K562 (cell line): Measurements from ENCODE around the gene SLC12A9. TPM values are rescaled to one million over a fixed set of nuclear protein-coding genes. Genes with fewer than 3 reads are reported as not detected.
A peak's percentile ranks its signal among the peaks of the same experiment; 100 is the strongest.
"Not testable (repeated sequence)": the region's sequence is repeated elsewhere in the genome, so short reads cannot be mapped to it uniquely, and the experiment has no call there.

Source experiments
- ATAC-seq: fragments of 200-7000 bp; cut with Tn5 transposase; 3 replicates; pipeline ENCODE4 v1.9.1; 2020; ENCODE audit warnings: moderate library complexity
- BruUV-seq: library from RNA; stranded (reverse); fragments of 400-500 nt; replicated peaks from 2 replicates; lab custom pipeline; 2021; lab: Mats Ljungman, UMichigan
- CTCF ChIA-PET: fragments of 300-600 bp; formaldehyde crosslinking; extraction: SDS; loops from one replicate; lab custom pipeline; 2021; ENCODE audit warnings: low intra/inter-chr PET ratio; lab: Yijun Ruan, JAX
- POLR2A ChIA-PET: fragments of 300-600, 350-650 bp; sonication (Branson Sonifier 250); formaldehyde crosslinking; extraction: SDS; loops from one replicate; lab custom pipeline; 2021; ENCODE audit warnings: antibody characterized with exemption, inconsistent platforms; lab: Yijun Ruan, JAX
- DNase-seq, 4 experiments: peaks; one replicate each; pipeline versions ENCODE4 v3.0.0 to v3.0.0-alpha.2; 2011 to 2018; ENCODE audit warnings: low spot score in 3 of 4, mixed read lengths in 3 of 4; ENCODE audit errors: extremely low read depth in 1 of 4
- FAIRE-seq: peaks from 2 replicates; lab custom pipeline; 2011; peaks lifted over from hg19 to GRCh38; lab: Jason Lieb, UNC
- H2AFZ ChIP-seq: 2 replicates; pipeline ENCODE4 v1.6.0; 2011; ENCODE audit warnings: low read depth, low read length, control low read depth, inconsistent platforms
- H3K27ac ChIP-seq: fragments of 200-600 bp; 3 replicates; pipeline ENCODE4 v1.8.0; 2011; ENCODE audit warnings: low read depth, mild to moderate bottlenecking, control low read depth, inconsistent platforms, low read length, moderate library complexity, mixed read lengths; ENCODE audit errors: extremely low read depth
- H3K27me3 ChIP-seq, 2 experiments: fragments of 300-600 bp in 1 of 2; 2 replicates in 1 of 2; 3 replicates in 1 of 2; pipeline versions ENCODE4 v1.6.0 to v1.8.0; 2011; ENCODE audit warnings: inconsistent platforms in 2 of 2, low read length in 2 of 2, mild to moderate bottlenecking in 1 of 2, mixed read lengths in 1 of 2, moderate library complexity in 1 of 2; ENCODE audit not compliant: control insufficient read depth in 2 of 2, insufficient read depth in 2 of 2
- H3K36me3 ChIP-seq: fragments of 300-600 bp; 3 replicates; pipeline ENCODE4 v1.8.0; 2011; ENCODE audit warnings: mild to moderate bottlenecking, low read length, inconsistent platforms; ENCODE audit not compliant: control insufficient read depth, insufficient read depth
- H3K4me1 ChIP-seq, 2 experiments: fragments of 200-600 bp in 1 of 2; replicated peaks in 1 of 2; 2 replicates in 1 of 2; 3 replicates in 1 of 2; pipeline versions ENCODE4 v1.5.1 to v1.8.0; 2011; ENCODE audit warnings: inconsistent platforms in 2 of 2, low read length in 2 of 2, mild to moderate bottlenecking in 1 of 2, mixed read lengths in 1 of 2, moderate library complexity in 1 of 2; ENCODE audit not compliant: control insufficient read depth in 2 of 2, insufficient read depth in 2 of 2
- H3K4me2 ChIP-seq: 2 replicates; pipeline ENCODE4 v1.6.1; 2011; ENCODE audit warnings: low read length, control low read depth, inconsistent platforms, mixed read lengths; ENCODE audit not compliant: insufficient read depth
- H3K4me3 ChIP-seq: fragments of 200-600 bp; sonication (generic), shearing (Covaris generic); 2 replicates; pipeline ENCODE4 v1.5.1; 2016; ENCODE audit warnings: control low read depth, inconsistent platforms
- H3K79me2 ChIP-seq: fragments of 200-600 bp; 3 replicates; pipeline ENCODE4 v1.8.0; 2011; ENCODE audit warnings: low read length, inconsistent platforms; ENCODE audit not compliant: control insufficient read depth, insufficient read depth
- H3K9ac ChIP-seq, 2 experiments: 2 replicates each; pipeline versions ENCODE4 v1.6.0 to v1.6.1; 2011; ENCODE audit warnings: low read depth in 2 of 2, low read length in 2 of 2, control low read depth in 1 of 2, inconsistent platforms in 1 of 2, mild to moderate bottlenecking in 1 of 2, mixed read lengths in 1 of 2; ENCODE audit not compliant: insufficient read depth in 1 of 2
- H3K9me1 ChIP-seq: one replicate; pipeline ENCODE4 v1.6.0; 2011; ENCODE audit warnings: inconsistent platforms, mild to moderate bottlenecking, low read length, moderate library complexity; ENCODE audit not compliant: control insufficient read depth, insufficient read depth
- H3K9me3 ChIP-seq: replicated peaks from 2 replicates; pipeline ENCODE4 v1.5.1; 2011; ENCODE audit warnings: low read depth, low read length, inconsistent platforms; ENCODE audit not compliant: control insufficient read depth, insufficient read depth
- H4K20me1 ChIP-seq: replicated peaks from 2 replicates; pipeline ENCODE4 v1.6.1; 2011; ENCODE audit warnings: low read length, inconsistent platforms, mixed read lengths; ENCODE audit not compliant: control insufficient read depth, insufficient read depth
- CXXC5 ChIP-seq: fragments of 250-450 bp; sonication (Bioruptor Pico); IDR thresholded peaks from 2 replicates; pipeline ENCODE4 v1.8.0; 2022; ENCODE audit warnings: inconsistent platforms, mild to moderate bottlenecking, moderate library complexity
- STAG1 ChIP-seq: sonication (generic); formaldehyde crosslinking; IDR thresholded peaks from 2 replicates; pipeline ENCODE4 v1.5.0; 2020; ENCODE audit warnings: missing genetic modification reagents, borderline replicate concordance
- WGBS: fragments of 100-300 bp; shearing (Covaris generic); methylation state at CpG from one replicate; pipeline ENCODE4 v1.1.6; 2016; ENCODE audit warnings: low coverage, mixed read lengths; ENCODE audit not compliant: insufficient coverage; ENCODE audit errors: missing lambda C conversion rate; 5-methylcytosine and 5-hydroxymethylcytosine counted together
- in situ Hi-C: fragments of 300-500 bp; cut with MboI; formaldehyde crosslinking; loops from 4 replicates; pipeline ENCODE4 v1.15.0; 2018; ENCODE audit warnings: inconsistent platforms, mixed read lengths
- intact Hi-C: fragments of 100-400 bp; cut with micrococcal nuclease; formaldehyde crosslinking; loops from 2 replicates; pipeline ENCODE4 v1.14.2; 2022
- polyA plus RNA-seq, 8 experiments: library from polyadenylated mRNA; depleted of rRNA in 4 of 8; stranded (reverse) in 5 of 8; unstranded in 3 of 8; fragments of >200 nt; fragmentation: Nextera tagmentation in 2 of 8; fragmentation: Illumina TruSeq in 1 of 8; extraction: Ambion mirVana in 2 of 8; extraction: Trizol in 1 of 8; gene quantifications; 2 replicates each; pipeline versions ENCODE4 v1.2.1 to v1.2.3, GENCODE V29; 2011 to 2014; ENCODE audit warnings: inconsistent platforms in 1 of 8, missing spikeins in 1 of 8
- total RNA-seq, 7 experiments: library from RNA; depleted of rRNA in 6 of 7; stranded (reverse); fragments of >200 nt in 6 of 7; fragmentation: Illumina TruSeq in 2 of 7; extraction: Trizol in 2 of 7; gene quantifications; 2 replicates each; pipeline versions ENCODE4 v1.2.1 to v1.2.3, GENCODE V29; 2011 to 2021; ENCODE audit warnings: low replicate concordance in 1 of 7

The SLC12A9 gene
- total and polyA plus RNA-seq, 9 of the 15 experiments (the other 6 are each of a cell fraction or from before 2014, with no cell fraction given) = 0.06 to 20.2 (median 10.7) TPM

DNA sequence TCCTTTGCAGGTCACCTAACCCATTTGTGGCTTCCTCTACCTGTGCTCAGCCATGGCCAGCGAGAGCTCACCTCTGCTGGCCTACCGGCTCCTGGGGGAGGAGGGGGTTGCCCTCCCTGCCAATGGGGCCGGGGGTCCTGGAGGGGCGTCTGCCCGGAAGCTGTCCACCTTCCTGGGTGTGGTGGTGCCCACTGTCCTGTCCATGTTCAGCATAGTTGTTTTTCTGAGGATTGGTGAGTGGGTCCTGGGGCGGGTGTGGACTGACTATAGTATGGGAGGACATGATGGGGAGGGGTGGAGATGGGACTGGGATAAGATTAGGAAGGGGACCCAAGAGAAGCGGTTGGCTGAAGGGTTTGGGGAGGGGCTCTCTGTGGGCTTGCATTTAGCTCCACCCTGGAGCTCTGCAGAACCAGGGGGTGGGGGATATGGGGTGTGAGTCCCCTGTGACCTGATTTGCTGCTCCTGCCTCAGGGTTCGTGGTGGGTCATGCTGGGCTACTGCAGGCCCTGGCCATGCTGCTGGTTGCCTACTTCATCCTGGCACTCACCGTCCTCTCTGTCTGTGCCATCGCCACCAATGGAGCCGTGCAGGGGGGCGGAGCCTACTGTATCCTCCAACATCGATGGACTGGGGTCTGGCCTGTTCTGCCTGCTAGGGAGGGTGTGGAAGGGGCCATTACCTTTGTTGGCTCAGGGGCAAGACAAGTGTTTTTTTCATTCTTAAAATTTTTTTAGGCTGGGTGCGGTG is 1.8 kb downstream of the SLC12A9 start:
- no peak overlapping the region for H3K4me3 ChIP-seq

DNA sequence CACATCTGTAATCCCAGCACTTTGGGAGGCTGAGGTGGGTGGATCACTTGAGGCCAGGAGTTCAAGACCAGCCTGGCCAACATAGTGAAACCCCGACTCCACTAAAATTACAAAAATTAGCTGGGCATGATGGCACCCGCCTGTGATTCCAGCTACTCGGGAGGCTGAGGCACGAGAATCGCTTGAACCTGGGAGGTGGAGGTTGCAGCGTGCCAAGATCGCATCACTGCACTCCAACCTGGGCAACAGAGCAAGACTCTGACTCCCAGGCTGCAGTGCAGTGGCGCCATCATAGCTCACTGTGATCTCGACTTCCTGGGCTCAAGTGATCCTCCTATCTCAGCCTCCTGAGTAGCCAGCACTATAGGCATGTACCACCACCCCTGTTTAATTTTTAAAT is 2.4 kb downstream of the SLC12A9 start:
- CTCF ChIA-PET, DNase-seq, H3K36me3 ChIP-seq, H3K4me3 ChIP-seq, H3K9ac ChIP-seq, BruUV-seq, POLR2A ChIA-PET, H3K9me3 ChIP-seq, H4K20me1 ChIP-seq, ATAC-seq, H2AFZ ChIP-seq, H3K27me3 ChIP-seq, FAIRE-seq, H3K9me1 ChIP-seq, H3K27ac ChIP-seq, H3K4me2 ChIP-seq: not testable (repeated sequence)
- 91% methylated on average over 9 of the region's 9 CpGs for WGBS
- peaks cover 13% of the 10 kb centered on the region for H3K79me2 ChIP-seq
- intact Hi-C loops = loop anchor here (5.0 kb wide), 2 partner anchors 163 to 388 kb away; partner anchors contain the start of gene GIGYF1
- in situ Hi-C loops = loop anchor here (5.0 kb wide), 1 partner anchor 148 kb away; the partner anchor contains the start of gene POP7
- peaks cover 4 to 40% of the 10 kb centered on the region in 2 experiments; a peak in 4 of 5 replicates for H3K4me1 ChIP-seq

More for the DNA sequence above, 1.8 kb downstream of the SLC12A9 start:
- Histone ChIP-seq H3K9me1 (no peaks in the 10 kb centered on the region), H3K4me1 (peaks cover 4 to 38% of the 10 kb centered on the region in 2 experiments; a peak in 4 of 5 replicates), H3K36me3 (0 out of 3 replicates have a peak, but pooled peaks cover 2% of the 10 kb centered on the region), H3K79me2 (peaks cover 13% of the 10 kb centered on the region), H2AFZ (no peak overlapping the region), H4K20me1 (no peaks in the 10 kb centered on the region), H3K9ac (peak overlapping the region in 1 of 2 experiments; percentile 56; a peak in 2 of 4 replicates), H3K9me3 (no peaks in the 10 kb centered on the region), H3K27ac (no peak overlapping the region), H3K4me2 (no peak overlapping the region), H3K27me3 (no peaks in the 10 kb centered on the region)
- POLR2A ChIA-PET = interaction anchor here (0.9 to 1.0 kb wide), 2 partner anchors 9 to 52 kb away, joined by 3 read pairs; no protein-coding TSS in a partner anchor
- ATAC-seq (no peak), DNase-seq (peak in 3 of 4 experiments; percentile 20 to 50 (median 45)), FAIRE-seq (no peak)
- TF ChIP-seq CXXC5 (CRISPR knock-in tag) (no peak), STAG1 (CRISPR knock-in tag) (0 out of 2 replicates have a peak, but pooled peaks have one; percentile 12)
- CTCF ChIA-PET = no interaction called here
- intact Hi-C loops (loop anchor here (5.0 kb wide), 2 partner anchors 162 to 387 kb away; partner anchors contain the start of gene GIGYF1), in situ Hi-C loops (loop anchor here (5.0 kb wide), 1 partner anchor 147 kb away; the partner anchor contains the start of gene POP7)
- BruUV-seq = no TSS peak
- WGBS = 84% methylated on average over 12 of the region's 14 CpGs
